ENCODE data around the gene TRPM3.

The TRPM3 gene

GRCh38 chr9:70529377-70529776, 592.0 kb downstream of the TRPM3 start:
- no peak for TF ChIP-seq CTCF (IDR thresholded peaks at IDR 0.05; ENCODE audit: extremely low read depth, missing control alignments)
- no peak for DNase-seq (ENCODE audit: low spot score)

- DNase-seq (ENCODE audit: low spot score): no peak
- no peak for TF ChIP-seq CTCF (IDR thresholded peaks at IDR 0.05; ENCODE audit: extremely low read depth, missing control alignments)
These were observed 594.5 kb downstream of the TRPM3 start for GRCh38 chr9:70526902-70527301.

GRCh38 chr9:70525519-70525918, 595.9 kb downstream of the TRPM3 start:
- no peak for DNase-seq (ENCODE audit: low spot score)
- no peak for TF ChIP-seq CTCF (IDR thresholded peaks at IDR 0.05; ENCODE audit: extremely low read depth, missing control alignments)

GRCh38 chr9:70519912-70520724, 601.3 kb downstream of the TRPM3 start:
- peak; percentile 30 for DNase-seq (ENCODE audit: low spot score)
- TF ChIP-seq CTCF (IDR thresholded peaks at IDR 0.05; ENCODE audit: extremely low read depth, missing control alignments): no peak

- no peak for TF ChIP-seq CTCF (IDR thresholded peaks at IDR 0.05; ENCODE audit: extremely low read depth, missing control alignments)
- DNase-seq (ENCODE audit: low spot score): no peak
These were observed 603.4 kb downstream of the TRPM3 start for GRCh38 chr9:70517926-70518610.

GRCh38 chr9:70514273-70514672, 607.1 kb downstream of the TRPM3 start:
- no peak for DNase-seq (ENCODE audit: low spot score)
- TF ChIP-seq CTCF (IDR thresholded peaks at IDR 0.05; ENCODE audit: extremely low read depth, missing control alignments): no peak

- DNase-seq (ENCODE audit: low spot score): no peak
These were observed 609.6 kb downstream of the TRPM3 start for GRCh38 chr9:70511858-70512257.

More at GRCh38 chr9:70511858-70512257, 609.6 kb downstream of the TRPM3 start:
- TF ChIP-seq CTCF (IDR thresholded peaks at IDR 0.05; ENCODE audit: extremely low read depth, missing control alignments): no peak

Measured in GM20000 (cell line).